WTC11 (cell line): ENCODE data around the gene MAZ. TPM values are rescaled to one million over a fixed set of nuclear protein-coding genes. Genes with fewer than 3 reads are reported as not detected.

Experiments used
- AFF4 ChIP-seq: sonication (generic); formaldehyde crosslinking; IDR thresholded peaks from 2 replicates; pipeline ENCODE4 v1.8.1; 2023; ENCODE audit warnings: mild to moderate bottlenecking, missing genetic modification reagents, borderline replicate concordance
- ARID4B ChIP-seq: sonication (generic); formaldehyde crosslinking; IDR thresholded peaks from 2 replicates; pipeline ENCODE4 v1.8.0; 2023; ENCODE audit warnings: missing genetic modification reagents, mild to moderate bottlenecking, borderline replicate concordance
- CDX4 ChIP-seq: fragments of 250-450 bp; sonication (Bioruptor Pico); IDR thresholded peaks from 2 replicates; pipeline ENCODE4 v1.9.0; 2021; ENCODE audit warnings: moderate library complexity, mild to moderate bottlenecking, inconsistent platforms, borderline replicate concordance
- CREM ChIP-seq: sonication (generic); formaldehyde crosslinking; IDR thresholded peaks from 2 replicates; pipeline ENCODE4 v1.8.1; 2022; ENCODE audit warnings: mild to moderate bottlenecking, missing genetic modification reagents, moderate library complexity
- E2F5 ChIP-seq: sonication (generic); formaldehyde crosslinking; IDR thresholded peaks from 2 replicates; pipeline ENCODE4 v1.8.1; 2022; ENCODE audit warnings: mild to moderate bottlenecking, moderate library complexity, missing genetic modification reagents
- ETV6 ChIP-seq: sonication (generic); formaldehyde crosslinking; IDR thresholded peaks from 2 replicates; pipeline ENCODE4 v1.8.1; 2022; ENCODE audit warnings: mild to moderate bottlenecking, missing genetic modification reagents
- FOXK1 ChIP-seq: sonication (generic); formaldehyde crosslinking; IDR thresholded peaks from 2 replicates; pipeline ENCODE4 v1.8.0; 2022; ENCODE audit warnings: mild to moderate bottlenecking, moderate library complexity, missing genetic modification reagents
- FOXP1 ChIP-seq: sonication (generic); formaldehyde crosslinking; IDR thresholded peaks from 2 replicates; pipeline ENCODE4 v1.8.0; 2022; ENCODE audit warnings: missing genetic modification reagents, mild to moderate bottlenecking, moderate library complexity, borderline replicate concordance
- JUN ChIP-seq: sonication (generic); formaldehyde crosslinking; IDR thresholded peaks from 2 replicates; pipeline ENCODE4 v1.8.0; 2023; ENCODE audit warnings: mild to moderate bottlenecking, missing genetic modification reagents
- MYBL2 ChIP-seq: sonication (generic); formaldehyde crosslinking; IDR thresholded peaks from 2 replicates; pipeline ENCODE4 v1.8.1; 2023; ENCODE audit warnings: mild to moderate bottlenecking, moderate library complexity, missing genetic modification reagents
- NFE2L1 ChIP-seq: sonication (generic); formaldehyde crosslinking; IDR thresholded peaks from 2 replicates; pipeline ENCODE4 v1.8.1; 2023; ENCODE audit warnings: missing genetic modification reagents
- PREB ChIP-seq: sonication (generic); formaldehyde crosslinking; IDR thresholded peaks from 2 replicates; pipeline ENCODE4 v1.8.1; 2022; ENCODE audit warnings: mild to moderate bottlenecking, missing genetic modification reagents, moderate library complexity, borderline replicate concordance
- RELA ChIP-seq: sonication (generic); formaldehyde crosslinking; IDR thresholded peaks from 2 replicates; pipeline ENCODE4 v1.8.1; 2022; ENCODE audit warnings: missing genetic modification reagents, mild to moderate bottlenecking, borderline replicate concordance
- SMAD3 ChIP-seq: sonication (generic); formaldehyde crosslinking; IDR thresholded peaks from 2 replicates; pipeline ENCODE4 v1.8.0; 2022; ENCODE audit warnings: missing genetic modification reagents, mild to moderate bottlenecking, borderline replicate concordance
- SMAD4 ChIP-seq: sonication (generic); formaldehyde crosslinking; IDR thresholded peaks from 2 replicates; pipeline ENCODE4 v1.8.0; 2022; ENCODE audit warnings: mild to moderate bottlenecking, missing genetic modification reagents
- STAT6 ChIP-seq: sonication (generic); formaldehyde crosslinking; conservative IDR thresholded peaks from 2 replicates; pipeline ENCODE4 v1.8.1; 2023; ENCODE audit warnings: mild to moderate bottlenecking, low read depth, missing genetic modification reagents, moderate library complexity
- TCF7 ChIP-seq: sonication (generic); formaldehyde crosslinking; IDR thresholded peaks from 2 replicates; pipeline ENCODE4 v1.8.0; 2022; ENCODE audit warnings: mild to moderate bottlenecking, low read depth, missing genetic modification reagents, moderate library complexity
- ZNF121 ChIP-seq: sonication (generic); formaldehyde crosslinking; IDR thresholded peaks from 2 replicates; pipeline ENCODE4 v1.8.0; 2023; ENCODE audit warnings: missing genetic modification reagents
- ZNF219 ChIP-seq: sonication (generic); formaldehyde crosslinking; IDR thresholded peaks from 2 replicates; pipeline ENCODE4 v1.8.0; 2023; ENCODE audit warnings: missing genetic modification reagents, mild to moderate bottlenecking, borderline replicate concordance
- ZNF281 ChIP-seq: sonication (generic); formaldehyde crosslinking; IDR thresholded peaks from 2 replicates; pipeline ENCODE4 v1.8.0; 2023; ENCODE audit warnings: mild to moderate bottlenecking, missing genetic modification reagents
- ZNF671 ChIP-seq: fragments of 250-450 bp; sonication (Bioruptor Pico); IDR thresholded peaks from 2 replicates; pipeline ENCODE4 v1.8.0; 2021; ENCODE audit warnings: mild to moderate bottlenecking
- total RNA-seq: library from RNA; stranded (reverse); gene quantifications from 3 replicates; pipeline ENCODE4 v1.2.3, GENCODE V29; 2021

MAZ gene
- total RNA-seq, 1 experiment from 2014 or later: 405 TPM

- TF ChIP-seq ARID4B (CRISPR knock-in tag) (peak; percentile 97), PREB (peak; percentile 82; the same call in 1 of the 2 replicates), AFF4 (peak; percentile 82; the same call in 1 of the 2 replicates), NFE2L1 (CRISPR knock-in tag) (peak; percentile 63; the same call in 1 of the 2 replicates), STAT6 (CRISPR knock-in tag) (no peak), JUN (peak; percentile 84), MYBL2 (CRISPR knock-in tag) (peak; percentile 78; the same call in 1 of the 2 replicates), CREM (CRISPR knock-in tag) (peak; percentile 7; the same call in 1 of the 2 replicates), E2F5 (CRISPR knock-in tag) (peak; percentile 82), TCF7 (CRISPR knock-in tag) (0 out of 2 replicates have a peak, but pooled peaks have one; percentile 37), ZNF671 (CRISPR knock-in tag) (no peak), FOXK1 (CRISPR knock-in tag) (peak; percentile 70; the same call in 1 of the 2 replicates), FOXP1 (CRISPR knock-in tag) (peak; percentile 82), CDX4 (no peak), ETV6 (CRISPR knock-in tag) (peak; percentile 73), SMAD4 (CRISPR knock-in tag) (no peak), RELA (CRISPR knock-in tag) (peak; percentile 94; the same call in 1 of the 2 replicates), ZNF219 (CRISPR knock-in tag) (peak; percentile 78; the same call in 1 of the 2 replicates), SMAD3 (CRISPR knock-in tag) (peak; percentile 84), ZNF121 (CRISPR knock-in tag) (peak; percentile 57), ZNF281 (peak; percentile 85)
Measured at GRCh38 chr16:29807426-29808218, 1.3 kb downstream of the MAZ start (continued).
